ENCODE results near the gene ANAPC4. TPM values are rescaled to one million over a fixed set of nuclear protein-coding genes. Genes with fewer than 3 reads are reported as not detected.

Gene ANAPC4
- total RNA-seq, 1 experiment from 2014 or later: 22.8 TPM

GRCh38 chr4:25466966-25467697, 90.1 kb downstream of the ANAPC4 start:
- in situ Hi-C loops (cut with HindIII; ENCODE audit: low pct_unique_long_range_greater_than_20kb, low sequenced_read_pairs) (no loop called here), intact Hi-C loops (cut with micrococcal nuclease; ENCODE audit: unreplicated experiment) (no loop called here)
- H3K36me3 ChIP-seq (ENCODE audit: control insufficient read depth, insufficient read depth, low read length): no peaks in the 10 kb centered on the region
- ATAC-seq (no peak), DNase-seq (ENCODE audit: low read depth, low spot score) (no peak)
- TF ChIP-seq TCF7L2 (IDR thresholded peaks at IDR 0.05; ENCODE audit: low read depth, low read length): no peak
- no peak for TF ChIP-seq CTCF (IDR thresholded peaks at IDR 0.05)
- no peak for TF ChIP-seq POLR2AphosphoS5 (IDR thresholded peaks at IDR 0.05; ENCODE audit: low read depth, low read length)
- TF ChIP-seq REST (IDR thresholded peaks at IDR 0.05; ENCODE audit: insufficient read depth in 1 of 2, low read depth in 2 of 2, low read length in 1 of 2): no peak
- no peak for TF ChIP-seq SIN3A (IDR thresholded peaks at IDR 0.05; ENCODE audit: borderline replicate concordance, insufficient read depth, low read depth, low read length)
- no TSS peak for BruUV-seq (replicated peaks)
- CTCF ChIA-PET: no interaction called here
- H3K27me3 ChIP-seq (ENCODE audit: control insufficient read depth, insufficient read depth, low read length): no peaks in the 10 kb centered on the region
- no peak overlapping the region for H3K4me3 ChIP-seq (ENCODE audit: low read depth in 2 of 2, low read length in 2 of 2)
- no peaks in the 10 kb centered on the region for H3K9me3 ChIP-seq (ENCODE audit: control insufficient read depth, insufficient read depth, low read depth, low read length)
- no peaks in the 10 kb centered on the region for H3K4me1 ChIP-seq (ENCODE audit: control insufficient read depth, insufficient read depth, low read length)
- POLR2A ChIA-PET: no interaction called here
- no peak overlapping the region for H3K27ac ChIP-seq (ENCODE audit: low read length)

GRCh38 chr4:25467843-25468242, 90.8 kb downstream of the ANAPC4 start:
- CTCF ChIA-PET: no interaction called here
- Histone ChIP-seq H3K4me3 (ENCODE audit: low read depth in 2 of 2, low read length in 2 of 2) (no peak overlapping the region), H3K27me3 (ENCODE audit: control insufficient read depth, insufficient read depth, low read length) (no peaks in the 10 kb centered on the region), H3K36me3 (ENCODE audit: control insufficient read depth, insufficient read depth, low read length) (no peaks in the 10 kb centered on the region), H3K9me3 (ENCODE audit: control insufficient read depth, insufficient read depth, low read depth, low read length) (no peaks in the 10 kb centered on the region), H3K4me1 (ENCODE audit: control insufficient read depth, insufficient read depth, low read length) (no peaks in the 10 kb centered on the region), H3K27ac (ENCODE audit: low read length) (no peak overlapping the region)
- TF ChIP-seq TCF7L2 (IDR thresholded peaks at IDR 0.05; ENCODE audit: low read depth, low read length) (no peak), CTCF (IDR thresholded peaks at IDR 0.05) (no peak), SIN3A (IDR thresholded peaks at IDR 0.05; ENCODE audit: borderline replicate concordance, insufficient read depth, low read depth, low read length) (no peak), REST (IDR thresholded peaks at IDR 0.05; ENCODE audit: insufficient read depth in 1 of 2, low read depth in 2 of 2, low read length in 1 of 2) (no peak), POLR2AphosphoS5 (IDR thresholded peaks at IDR 0.05; ENCODE audit: low read depth, low read length) (no peak)
- ATAC-seq (no peak), DNase-seq (ENCODE audit: low read depth, low spot score) (no peak)
- in situ Hi-C loops (cut with HindIII; ENCODE audit: low pct_unique_long_range_greater_than_20kb, low sequenced_read_pairs) (no loop called here), intact Hi-C loops (cut with micrococcal nuclease; ENCODE audit: unreplicated experiment) (no loop called here)
- POLR2A ChIA-PET: no interaction called here
- BruUV-seq (replicated peaks): no TSS peak
